HepG2 (cell line): ENCODE data around the gene FCER1G. TPM values are rescaled to one million over a fixed set of nuclear protein-coding genes. Genes with fewer than 3 reads are reported as not detected.
A peak's percentile ranks its signal among the peaks of the same experiment; 100 is the strongest.

Source experiments
- ATF7 ChIP-seq, 2 experiments: fragments of 450-650 bp in 1 of 2; sonication (generic) in 1 of 2; formaldehyde crosslinking in 1 of 2; IDR thresholded peaks; 2 replicates each; pipeline versions ENCODE4 v1.4.0 to v1.6.1; 2016 to 2020; ENCODE audit warnings: antibody characterized with exemption in 1 of 2, mild to moderate bottlenecking in 1 of 2, missing genetic modification reagents in 1 of 2
- CREB1 ChIP-seq, 2 experiments: fragments of 450-650 bp in 1 of 2; IDR thresholded peaks; 2 replicates each; pipeline ENCODE4 v1.6.1; 2016 to 2017; ENCODE audit warnings: control low read depth in 1 of 2, mild to moderate bottlenecking in 1 of 2, missing compliant biosample characterization in 1 of 2, missing genetic modification characterization in 1 of 2
- FOXJ3 ChIP-seq: sonication (generic); formaldehyde crosslinking; IDR thresholded peaks from 2 replicates; pipeline ENCODE4 v1.4.0; 2020; ENCODE audit warnings: missing genetic modification reagents, mild to moderate bottlenecking, borderline replicate concordance
- GFI1 ChIP-seq: sonication (generic); formaldehyde crosslinking; IDR thresholded peaks from 2 replicates; pipeline ENCODE4 v1.5.0; 2020; ENCODE audit warnings: missing genetic modification reagents, mild to moderate bottlenecking, borderline replicate concordance
- PCBP1 ChIP-seq: fragments of 200-400 bp; formaldehyde crosslinking; IDR thresholded peaks from 2 replicates; pipeline ENCODE4 v1.6.1; 2017; ENCODE audit warnings: mild to moderate bottlenecking, low read depth, low read length, borderline replicate concordance
- RFXAP ChIP-seq: sonication (generic); formaldehyde crosslinking; IDR thresholded peaks from 2 replicates; pipeline ENCODE4 v1.4.0; 2020; ENCODE audit warnings: missing genetic modification reagents, borderline replicate concordance
- SMAD9 ChIP-seq: sonication (generic); formaldehyde crosslinking; IDR thresholded peaks from 2 replicates; pipeline ENCODE4 v1.5.1; 2020; ENCODE audit warnings: mild to moderate bottlenecking, missing genetic modification reagents
- SP140L ChIP-seq: sonication (generic); formaldehyde crosslinking; IDR thresholded peaks from 2 replicates; pipeline ENCODE4 v1.4.0; 2020; ENCODE audit warnings: missing genetic modification reagents, borderline replicate concordance
- SRSF1 ChIP-seq: fragments of 200-400 bp; formaldehyde crosslinking; optimal IDR thresholded peaks from 2 replicates; pipeline ENCODE3; 2017; ENCODE audit warnings: mild to moderate bottlenecking, low read depth, low read length, moderate library complexity
- TGIF2 ChIP-seq: IDR thresholded peaks from 2 replicates; pipeline ENCODE4 v1.6.1; 2016; ENCODE audit warnings: control low read depth, missing compliant biosample characterization
- ZFP41 ChIP-seq: sonication (generic); formaldehyde crosslinking; IDR thresholded peaks from 2 replicates; pipeline ENCODE4 v1.4.0; 2020; ENCODE audit warnings: mild to moderate bottlenecking, missing genetic modification reagents, borderline replicate concordance
- ZIK1 ChIP-seq: sonication (generic); formaldehyde crosslinking; IDR thresholded peaks from 2 replicates; pipeline ENCODE4 v1.5.0; 2020; ENCODE audit warnings: mild to moderate bottlenecking, low read depth, missing genetic modification reagents, borderline replicate concordance
- ZNF564 ChIP-seq: sonication (generic); formaldehyde crosslinking; IDR thresholded peaks from 2 replicates; pipeline ENCODE4 v1.8.1; 2023; ENCODE audit warnings: mild to moderate bottlenecking, missing genetic modification reagents
- ZNF674 ChIP-seq: sonication (generic); formaldehyde crosslinking; IDR thresholded peaks from 2 replicates; pipeline ENCODE4 v1.5.0; 2020; ENCODE audit warnings: low read depth, mild to moderate bottlenecking, missing genetic modification reagents
- ZNF777 ChIP-seq: sonication (generic); formaldehyde crosslinking; IDR thresholded peaks from 2 replicates; pipeline ENCODE4 v1.4.0; 2020; ENCODE audit warnings: missing genetic modification reagents
- ZNF780A ChIP-seq: sonication (generic); formaldehyde crosslinking; IDR thresholded peaks from 2 replicates; pipeline ENCODE4 v1.8.0; 2022; ENCODE audit warnings: mild to moderate bottlenecking, missing genetic modification reagents, moderate library complexity
- ZNF784 ChIP-seq: sonication (generic); formaldehyde crosslinking; IDR thresholded peaks from 2 replicates; pipeline ENCODE4 v1.5.1; 2020; ENCODE audit warnings: missing genetic modification reagents, mild to moderate bottlenecking, borderline replicate concordance
- ZSCAN21 ChIP-seq: sonication (generic); formaldehyde crosslinking; IDR thresholded peaks from 2 replicates; pipeline ENCODE4 v1.8.0; 2022; ENCODE audit warnings: mild to moderate bottlenecking, missing genetic modification reagents, moderate library complexity, borderline replicate concordance
- polyA plus RNA-seq, 8 experiments: library from polyadenylated mRNA; depleted of rRNA in 3 of 8; stranded (reverse) in 7 of 8; unstranded in 1 of 8; fragments of >200 nt; fragmentation: Illumina TruSeq in 4 of 8; extraction: Trizol in 4 of 8; gene quantifications; 2 replicates each; pipeline versions ENCODE4 v1.2.1 to v1.2.3, GENCODE V29; 2011 to 2016; ENCODE audit warnings: low read depth in 4 of 8, missing spikeins in 1 of 8, mixed read lengths in 1 of 8; ENCODE audit not compliant: insufficient read depth in 1 of 8
- total RNA-seq, 5 experiments: library from RNA; depleted of rRNA; stranded (reverse); fragments of >200 nt; fragmentation: Illumina TruSeq; extraction: Trizol; gene quantifications; 2 replicates each; pipeline ENCODE4 v1.2.3, GENCODE V29; 2016; ENCODE audit warnings: low read depth in 1 of 5
- TF ChIP-seq, protein P1 (sequence below): sonication (generic); formaldehyde crosslinking; IDR thresholded peaks from 2 replicates; pipeline ENCODE4 v1.9.0; 2022; ENCODE audit warnings: low read depth, missing genetic modification reagents
- TF ChIP-seq, protein P2 (sequence below): sonication (generic); formaldehyde crosslinking; IDR thresholded peaks from 2 replicates; pipeline ENCODE4 v1.4.0; 2020; ENCODE audit warnings: missing genetic modification reagents

The FCER1G gene
- total and polyA plus RNA-seq, 2 of the 13 experiments (the other 11 are each of a cell fraction or from before 2014, with no cell fraction given) = 1.3 to 6.4 TPM

DNA sequence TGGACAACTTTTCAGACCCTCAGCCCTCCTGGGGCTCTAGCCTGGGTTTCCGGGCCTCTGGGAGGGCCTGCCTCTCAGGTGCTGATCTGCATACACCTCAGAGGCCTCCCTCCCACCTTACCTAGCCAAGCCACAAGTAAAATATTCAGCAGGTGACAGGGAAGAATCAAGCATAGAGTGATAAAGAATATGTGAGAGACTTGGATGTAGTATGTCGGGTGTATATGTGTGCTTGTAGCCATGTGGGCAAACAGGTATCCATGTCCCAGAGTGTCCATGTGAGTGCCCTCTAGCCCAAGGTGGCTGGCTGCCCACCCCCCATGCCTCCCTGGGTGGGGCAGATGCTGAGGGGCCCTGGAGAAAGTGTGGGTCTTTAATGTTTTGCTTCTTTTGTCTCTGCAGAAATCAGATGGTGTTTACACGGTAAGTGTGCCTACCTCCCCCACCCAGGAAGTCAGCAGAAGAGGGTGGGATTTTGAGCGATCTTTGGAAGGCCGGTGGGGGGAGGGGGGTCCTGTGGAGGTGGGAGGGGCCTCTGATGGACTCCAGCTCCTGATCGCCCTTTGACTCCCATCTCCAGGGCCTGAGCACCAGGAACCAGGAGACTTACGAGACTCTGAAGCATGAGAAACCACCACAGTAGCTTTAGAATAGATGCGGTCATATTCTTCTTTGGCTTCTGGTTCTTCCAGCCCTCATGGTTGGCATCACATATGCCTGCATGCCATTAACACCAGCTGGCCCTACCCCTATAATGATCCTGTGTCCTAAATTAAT is 3.4 kb downstream of the FCER1G start (continued):
- TF ChIP-seq CREB1 (IDR thresholded peaks at IDR 0.05) = no peak
- TF ChIP-seq CREB1 (CRISPR knock-in tag; IDR thresholded peaks at IDR 0.05) = peak; percentile 73
- TF ChIP-seq ZNF564 (CRISPR knock-in tag) = no peak
- no peak for TF ChIP-seq FOXJ3 (CRISPR knock-in tag)
- no peak for TF ChIP-seq ZFP41 (CRISPR knock-in tag)
- 0 out of 2 replicates have a peak, but pooled peaks have one; percentile 26 for TF ChIP-seq TGIF2
- no peak for TF ChIP-seq ZNF674
- TF ChIP-seq SMAD9 = no peak
- TF ChIP-seq ZSCAN21 (CRISPR knock-in tag) = 0 out of 2 replicates have a peak, but pooled peaks have one; percentile 56
- TF ChIP-seq ZNF777 (CRISPR knock-in tag) = no peak
- no peak for TF ChIP-seq ZNF780A
- TF ChIP-seq GFI1 (CRISPR knock-in tag) = peak; percentile 95
- TF ChIP-seq SP140L (CRISPR knock-in tag) = no peak
- no peak for TF ChIP-seq ZNF784
- TF ChIP-seq RFXAP (CRISPR knock-in tag) = no peak
- TF ChIP-seq, protein P1, sequence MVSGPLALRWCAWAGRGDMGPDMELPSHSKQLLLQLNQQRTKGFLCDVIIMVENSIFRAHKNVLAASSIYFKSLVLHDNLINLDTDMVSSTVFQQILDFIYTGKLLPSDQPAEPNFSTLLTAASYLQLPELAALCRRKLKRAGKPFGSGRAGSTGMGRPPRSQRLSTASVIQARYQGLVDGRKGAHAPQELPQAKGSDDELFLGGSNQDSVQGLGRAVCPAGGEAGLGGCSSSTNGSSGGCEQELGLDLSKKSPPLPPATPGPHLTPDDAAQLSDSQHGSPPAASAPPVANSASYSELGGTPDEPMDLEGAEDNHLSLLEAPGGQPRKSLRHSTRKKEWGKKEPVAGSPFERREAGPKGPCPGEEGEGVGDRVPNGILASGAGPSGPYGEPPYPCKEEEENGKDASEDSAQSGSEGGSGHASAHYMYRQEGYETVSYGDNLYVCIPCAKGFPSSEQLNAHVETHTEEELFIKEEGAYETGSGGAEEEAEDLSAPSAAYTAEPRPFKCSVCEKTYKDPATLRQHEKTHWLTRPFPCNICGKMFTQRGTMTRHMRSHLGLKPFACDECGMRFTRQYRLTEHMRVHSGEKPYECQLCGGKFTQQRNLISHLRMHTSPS (CRISPR knock-in tag) = 0 out of 2 replicates have a peak, but pooled peaks have one; percentile 20
- TF ChIP-seq, protein P2, sequence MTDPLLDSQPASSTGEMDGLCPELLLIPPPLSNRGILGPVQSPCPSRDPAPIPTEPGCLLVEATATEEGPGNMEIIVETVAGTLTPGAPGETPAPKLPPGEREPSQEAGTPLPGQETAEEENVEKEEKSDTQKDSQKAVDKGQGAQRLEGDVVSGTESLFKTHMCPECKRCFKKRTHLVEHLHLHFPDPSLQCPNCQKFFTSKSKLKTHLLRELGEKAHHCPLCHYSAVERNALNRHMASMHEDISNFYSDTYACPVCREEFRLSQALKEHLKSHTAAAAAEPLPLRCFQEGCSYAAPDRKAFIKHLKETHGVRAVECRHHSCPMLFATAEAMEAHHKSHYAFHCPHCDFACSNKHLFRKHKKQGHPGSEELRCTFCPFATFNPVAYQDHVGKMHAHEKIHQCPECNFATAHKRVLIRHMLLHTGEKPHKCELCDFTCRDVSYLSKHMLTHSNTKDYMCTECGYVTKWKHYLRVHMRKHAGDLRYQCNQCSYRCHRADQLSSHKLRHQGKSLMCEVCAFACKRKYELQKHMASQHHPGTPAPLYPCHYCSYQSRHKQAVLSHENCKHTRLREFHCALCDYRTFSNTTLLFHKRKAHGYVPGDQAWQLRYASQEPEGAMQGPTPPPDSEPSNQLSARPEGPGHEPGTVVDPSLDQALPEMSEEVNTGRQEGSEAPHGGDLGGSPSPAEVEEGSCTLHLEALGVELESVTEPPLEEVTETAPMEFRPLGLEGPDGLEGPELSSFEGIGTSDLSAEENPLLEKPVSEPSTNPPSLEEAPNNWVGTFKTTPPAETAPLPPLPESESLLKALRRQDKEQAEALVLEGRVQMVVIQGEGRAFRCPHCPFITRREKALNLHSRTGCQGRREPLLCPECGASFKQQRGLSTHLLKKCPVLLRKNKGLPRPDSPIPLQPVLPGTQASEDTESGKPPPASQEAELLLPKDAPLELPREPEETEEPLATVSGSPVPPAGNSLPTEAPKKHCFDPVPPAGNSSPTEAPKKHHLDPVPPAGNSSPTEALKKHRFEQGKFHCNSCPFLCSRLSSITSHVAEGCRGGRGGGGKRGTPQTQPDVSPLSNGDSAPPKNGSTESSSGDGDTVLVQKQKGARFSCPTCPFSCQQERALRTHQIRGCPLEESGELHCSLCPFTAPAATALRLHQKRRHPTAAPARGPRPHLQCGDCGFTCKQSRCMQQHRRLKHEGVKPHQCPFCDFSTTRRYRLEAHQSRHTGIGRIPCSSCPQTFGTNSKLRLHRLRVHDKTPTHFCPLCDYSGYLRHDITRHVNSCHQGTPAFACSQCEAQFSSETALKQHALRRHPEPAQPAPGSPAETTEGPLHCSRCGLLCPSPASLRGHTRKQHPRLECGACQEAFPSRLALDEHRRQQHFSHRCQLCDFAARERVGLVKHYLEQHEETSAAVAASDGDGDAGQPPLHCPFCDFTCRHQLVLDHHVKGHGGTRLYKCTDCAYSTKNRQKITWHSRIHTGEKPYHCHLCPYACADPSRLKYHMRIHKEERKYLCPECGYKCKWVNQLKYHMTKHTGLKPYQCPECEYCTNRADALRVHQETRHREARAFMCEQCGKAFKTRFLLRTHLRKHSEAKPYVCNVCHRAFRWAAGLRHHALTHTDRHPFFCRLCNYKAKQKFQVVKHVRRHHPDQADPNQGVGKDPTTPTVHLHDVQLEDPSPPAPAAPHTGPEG (CRISPR knock-in tag) = no peak
- no peak for TF ChIP-seq PCBP1
- no peak for TF ChIP-seq SRSF1
- no peak for TF ChIP-seq ATF7 (IDR thresholded peaks at IDR 0.05)
- TF ChIP-seq ATF7 (CRISPR knock-in tag; IDR thresholded peaks at IDR 0.05) = no peak
- TF ChIP-seq ZIK1 (CRISPR knock-in tag) = 0 out of 2 replicates have a peak, but pooled peaks have one; percentile 77
